ENCODE measurements around the gene FAM210A.

GRCh38 chr18:13627639-13628038, 98.7 kb downstream of the FAM210A start:
- TF ChIP-seq CTCF (IDR thresholded peaks at IDR 0.05; ENCODE audit: low read length) (no peak), EZH2 (IDR thresholded peaks at IDR 0.05; ENCODE audit: borderline replicate concordance, low read length) (no peak)

Measured in OCI-LY1 (cell line).